ENCODE data around the gene DISC1. TPM values are rescaled to one million over a fixed set of nuclear protein-coding genes. Genes with fewer than 3 reads are reported as not detected.

Gene DISC1
- total and polyA plus RNA-seq, 2 donors (not counting 3 experiments of a cell fraction or from before 2014, with no cell fraction given) = 3.3 to 14.7 TPM

DNA sequence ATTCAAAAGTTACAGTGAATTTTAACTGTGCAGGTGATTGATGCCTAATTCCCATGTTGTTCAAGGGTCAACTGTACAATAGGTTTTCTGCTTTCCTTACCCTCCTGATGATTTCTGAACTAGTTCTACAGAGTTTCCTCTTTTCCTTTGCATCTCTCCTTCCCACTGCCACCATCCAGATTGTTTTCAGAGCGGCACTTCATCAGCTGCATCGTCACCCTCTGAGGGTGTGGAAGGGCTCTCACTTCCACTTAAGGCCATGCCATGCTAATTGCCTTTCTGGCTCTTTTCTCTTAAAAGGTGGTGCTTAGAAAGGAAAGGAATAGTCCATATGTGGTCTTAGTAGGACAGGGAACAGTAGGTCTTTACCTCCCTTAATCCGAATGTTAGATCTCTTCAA is 39.1 kb downstream of the DISC1 start:
- H2AFZ ChIP-seq (ENCODE audit: low read depth, low read length) = no peak overlapping the region
- H3K27ac ChIP-seq (ENCODE audit: insufficient read depth, low read depth, low read length) = no peak overlapping the region
- no peaks in the 10 kb centered on the region for H3K4me1 ChIP-seq (ENCODE audit: control insufficient read depth, extremely low read depth, insufficient read depth, low read length)
- no peaks in the 10 kb centered on the region for H3K36me3 ChIP-seq (ENCODE audit: control insufficient read depth in 2 of 2, extremely low read depth in 1 of 2, insufficient read depth in 2 of 2, low read length in 2 of 2)
- no peaks in the 10 kb centered on the region for H3K9me3 ChIP-seq (replicated peaks; ENCODE audit: control insufficient read depth, insufficient read depth, low read length)
- no TSS peak for BruUV-seq (replicated peaks)
- H3K9me1 ChIP-seq (replicated peaks; ENCODE audit: control insufficient read depth, extremely low read depth, insufficient read depth, low read length) = no peaks in the 10 kb centered on the region
- POLR2A ChIA-PET = no interaction called here
- no peak overlapping the region for H3K9ac ChIP-seq (replicated peaks; ENCODE audit: extremely low read depth, insufficient read depth, low read length)
- CTCF ChIA-PET = interaction anchor here (0.9 to 1.7 kb wide), 5 partner anchors 11 to 120 kb away, joined by 3 to 4 read pairs (median 3); no protein-coding TSS in a partner anchor
- H3K4me2 ChIP-seq (ENCODE audit: insufficient read depth, low read length) = no peak overlapping the region
- DNase-seq (ENCODE audit: low read depth, low spot score) (no peak), FAIRE-seq (no peak)
- no peaks in the 10 kb centered on the region for H3K79me2 ChIP-seq (ENCODE audit: control insufficient read depth, insufficient read depth, low read length)
- H3K4me3 ChIP-seq (replicated peaks in 1 of 3; ENCODE audit: insufficient read depth in 1 of 3, low read depth in 1 of 3, low read length in 3 of 3) = no peak overlapping the region
- intact Hi-C loops (cut with micrococcal nuclease) (no loop called here), dilution Hi-C loops (cut with MboI; ENCODE audit: extremely low pct_ligation_motif_present, low sequenced_read_pairs) (no loop called here)
- TF ChIP-seq MYC (IDR thresholded peaks at IDR 0.05; ENCODE audit: low read depth, low read length) (no peak), JUN (IDR thresholded peaks at IDR 0.05; ENCODE audit: borderline replicate concordance, insufficient read depth, insufficient read length, low read depth) (no peak), POLR2AphosphoS5 (IDR thresholded peaks at IDR 0.05; ENCODE audit: insufficient read depth, low read depth, low read length) (no peak), CTCF (IDR thresholded peaks at IDR 0.05; ENCODE audit: extremely low read depth in 1 of 2, insufficient read depth in 1 of 2, low read depth in 1 of 2, low read length in 2 of 2) (no peak), POLR2A (IDR thresholded peaks at IDR 0.05; ENCODE audit: low read depth, low read length) (no peak), EZH2 (IDR thresholded peaks at IDR 0.05; ENCODE audit: borderline replicate concordance, low read depth, low read length, severe bottlenecking) (no peak), GATA2 (IDR thresholded peaks at IDR 0.05; ENCODE audit: insufficient read depth, insufficient read length, low read depth, low read length) (no peak), FOS (IDR thresholded peaks at IDR 0.05; ENCODE audit: borderline replicate concordance, insufficient read depth, low read length) (no peak)
- TF ChIP-seq, protein P1, sequence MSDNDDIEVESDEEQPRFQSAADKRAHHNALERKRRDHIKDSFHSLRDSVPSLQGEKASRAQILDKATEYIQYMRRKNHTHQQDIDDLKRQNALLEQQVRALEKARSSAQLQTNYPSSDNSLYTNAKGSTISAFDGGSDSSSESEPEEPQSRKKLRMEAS (IDR thresholded peaks at IDR 0.05; ENCODE audit: insufficient read depth, insufficient read length) = no peak
- no peaks in the 10 kb centered on the region for H4K20me1 ChIP-seq (replicated peaks; ENCODE audit: control insufficient read depth, extremely low read depth, insufficient read depth, low read length)
- H3K27me3 ChIP-seq (ENCODE audit: control insufficient read depth in 2 of 2, insufficient read depth in 2 of 2, low read length in 2 of 2) = no peaks in the 10 kb centered on the region
